CD4-positive, alpha-beta T cell (primary cell): ENCODE data around the gene ACAD10. TPM values are rescaled to one million over a fixed set of nuclear protein-coding genes. Genes with fewer than 3 reads are reported as not detected.

Source experiments
- ATAC-seq: fragments of 200-7000 bp; cut with Tn5 transposase; one replicate; pipeline ENCODE4 v1.10.0; 2022; ENCODE audit warnings: mild to moderate bottlenecking; ENCODE audit not compliant: poor library complexity
- CTCF ChIA-PET: fragments of 350-600 bp; sonication (Branson Sonifier 250); formaldehyde crosslinking; loops from one replicate; lab custom pipeline; 2021; ENCODE audit warnings: antibody characterized with exemption, inconsistent platforms; lab: Charles Lee
- POLR2A ChIA-PET: fragments of 350-600 bp; sonication (Branson Sonifier 250); formaldehyde crosslinking; loops from one replicate; lab custom pipeline; 2021; ENCODE audit warnings: antibody characterized with exemption, inconsistent platforms; lab: Charles Lee
- DNase-seq, 14 experiments: peaks; one replicate each; pipeline ENCODE4 v3.0.0-alpha.2; 2013 to 2020; ENCODE audit warnings: mixed read lengths in 2 of 14
- H3K27ac ChIP-seq, 2 donors: one replicate each; pipeline versions ENCODE4 v1.5.1 to v1.7.0; 2013; ENCODE audit warnings: low read length in 2 of 2, low read depth in 1 of 2, mild to moderate bottlenecking in 1 of 2
- H3K27me3 ChIP-seq, 2 experiments: 1 replicate in 1 of 2; 2 replicates in 1 of 2; pipeline versions ENCODE4 v1.6.1 to v1.7.0; 2013; ENCODE audit warnings: low read length in 2 of 2, control low read depth in 1 of 2, mild to moderate bottlenecking in 1 of 2, moderate library complexity in 1 of 2; ENCODE audit not compliant: insufficient read depth in 2 of 2, control insufficient read depth in 1 of 2
- H3K36me3 ChIP-seq: one replicate; pipeline ENCODE4 v1.6.1; 2013; ENCODE audit warnings: low read length, control low read depth; ENCODE audit not compliant: insufficient read depth
- H3K4me1 ChIP-seq: one replicate; pipeline ENCODE4 v1.6.1; 2013; ENCODE audit warnings: low read length, control low read depth; ENCODE audit not compliant: insufficient read depth
- H3K4me3 ChIP-seq: one replicate; pipeline ENCODE4 v1.5.1; 2013; ENCODE audit warnings: mild to moderate bottlenecking, low read length, moderate library complexity
- H3K9me3 ChIP-seq, 2 experiments: 1 replicate in 1 of 2; 2 replicates in 1 of 2; pipeline versions ENCODE4 v1.6.1 to v1.7.0; 2013; ENCODE audit warnings: low read length in 2 of 2, mild to moderate bottlenecking in 2 of 2, control low read depth in 1 of 2, moderate library complexity in 1 of 2; ENCODE audit not compliant: control insufficient read depth in 1 of 2, insufficient read depth in 1 of 2
- H3K27ac Mint-ChIP-seq: one replicate; pipeline ENCODE4 v1.8.0; 2020; ENCODE audit warnings: mixed read lengths
- H3K27me3 Mint-ChIP-seq: one replicate; pipeline ENCODE4 v1.8.0; 2021; ENCODE audit warnings: mixed read lengths
- H3K36me3 Mint-ChIP-seq: one replicate; pipeline ENCODE4 v1.8.0; 2021; ENCODE audit warnings: low read depth, mixed read lengths
- H3K4me1 Mint-ChIP-seq: one replicate; pipeline ENCODE4 v1.8.0; 2021; ENCODE audit warnings: low read depth, mixed read lengths
- H3K4me3 Mint-ChIP-seq: one replicate; pipeline ENCODE4 v1.8.0; 2020; ENCODE audit warnings: mild to moderate bottlenecking, mixed read lengths
- H3K9me3 Mint-ChIP-seq: one replicate; pipeline ENCODE4 v1.8.0; 2020; ENCODE audit warnings: mixed read lengths
- intact Hi-C, 2 experiments: fragments of 100-400 bp; cut with DNase I in 1 of 2; cut with micrococcal nuclease in 1 of 2; formaldehyde crosslinking; loops; one replicate each; pipeline versions ENCODE4 v1.15.1 to v1.9.0; 2023 to 2025; cut with DNase I, micrococcal nuclease
- total RNA-seq, 174 experiments: library from RNA in 2 of 174; stranded (reverse) in 2 of 174; gene quantifications; one replicate each; pipeline ENCODE4 v1.2.3 and lab custom pipeline; 2021 to 2026
- TF ChIP-seq, protein P1 (sequence below): fragments of 200-600 bp; IDR thresholded peaks from one replicate; pipeline ENCODE4 v1.8.0; 2022; ENCODE audit warnings: antibody characterized with exemption, mild to moderate bottlenecking

The ACAD10 gene
- total RNA-seq, 2 experiments from 2014 or later = 15.8 to 17.4 TPM

DNA sequence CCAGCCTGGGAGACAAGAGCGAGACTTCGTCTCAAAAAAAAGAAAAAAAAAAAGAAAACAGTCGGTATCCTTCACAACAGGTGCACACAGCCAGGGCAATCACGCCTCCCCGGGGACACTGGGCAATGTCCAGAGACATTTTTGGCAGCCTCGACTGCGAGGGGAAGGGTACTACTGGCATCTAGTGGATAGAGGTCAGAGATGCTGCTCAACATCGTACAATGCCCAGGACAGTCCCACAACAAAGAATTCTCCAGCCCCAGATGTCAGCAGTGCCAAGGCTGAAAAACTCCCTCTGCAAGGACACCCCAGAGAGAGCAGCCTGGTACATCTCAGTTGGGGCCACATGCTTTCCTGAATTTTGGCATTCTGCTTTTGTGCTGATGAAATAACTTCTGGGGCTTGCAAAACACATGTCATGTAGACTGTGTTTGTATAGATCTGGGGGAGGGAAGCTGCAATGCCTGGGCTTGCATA, 102.4 kb downstream of the ACAD10 start:
- DNase-seq = peak in 1 of 14 experiments; percentile 9
- no peaks in the 10 kb centered on the region for H3K9me3 ChIP-seq
- H3K4me1 Mint-ChIP-seq = no peaks in the 10 kb centered on the region
- no peaks in the 10 kb centered on the region for H3K27me3 Mint-ChIP-seq
- no peaks in the 10 kb centered on the region for H3K36me3 Mint-ChIP-seq
- ATAC-seq = no peak
- H3K4me1 ChIP-seq = no peaks in the 10 kb centered on the region
- no peaks in the 10 kb centered on the region for H3K27me3 ChIP-seq
- ChIA-PET CTCF (no interaction called here), POLR2A (no interaction called here)
- intact Hi-C loops = no loop called here
- H3K4me3 Mint-ChIP-seq = no peak overlapping the region
- no peaks in the 10 kb centered on the region for H3K36me3 ChIP-seq
- H3K9me3 Mint-ChIP-seq = no peaks in the 10 kb centered on the region
- H3K27ac ChIP-seq = no peak overlapping the region
- no peak overlapping the region for H3K4me3 ChIP-seq
- no peak overlapping the region for H3K27ac Mint-ChIP-seq
- TF ChIP-seq, protein P1, sequence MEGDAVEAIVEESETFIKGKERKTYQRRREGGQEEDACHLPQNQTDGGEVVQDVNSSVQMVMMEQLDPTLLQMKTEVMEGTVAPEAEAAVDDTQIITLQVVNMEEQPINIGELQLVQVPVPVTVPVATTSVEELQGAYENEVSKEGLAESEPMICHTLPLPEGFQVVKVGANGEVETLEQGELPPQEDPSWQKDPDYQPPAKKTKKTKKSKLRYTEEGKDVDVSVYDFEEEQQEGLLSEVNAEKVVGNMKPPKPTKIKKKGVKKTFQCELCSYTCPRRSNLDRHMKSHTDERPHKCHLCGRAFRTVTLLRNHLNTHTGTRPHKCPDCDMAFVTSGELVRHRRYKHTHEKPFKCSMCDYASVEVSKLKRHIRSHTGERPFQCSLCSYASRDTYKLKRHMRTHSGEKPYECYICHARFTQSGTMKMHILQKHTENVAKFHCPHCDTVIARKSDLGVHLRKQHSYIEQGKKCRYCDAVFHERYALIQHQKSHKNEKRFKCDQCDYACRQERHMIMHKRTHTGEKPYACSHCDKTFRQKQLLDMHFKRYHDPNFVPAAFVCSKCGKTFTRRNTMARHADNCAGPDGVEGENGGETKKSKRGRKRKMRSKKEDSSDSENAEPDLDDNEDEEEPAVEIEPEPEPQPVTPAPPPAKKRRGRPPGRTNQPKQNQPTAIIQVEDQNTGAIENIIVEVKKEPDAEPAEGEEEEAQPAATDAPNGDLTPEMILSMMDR = no peak

DNA sequence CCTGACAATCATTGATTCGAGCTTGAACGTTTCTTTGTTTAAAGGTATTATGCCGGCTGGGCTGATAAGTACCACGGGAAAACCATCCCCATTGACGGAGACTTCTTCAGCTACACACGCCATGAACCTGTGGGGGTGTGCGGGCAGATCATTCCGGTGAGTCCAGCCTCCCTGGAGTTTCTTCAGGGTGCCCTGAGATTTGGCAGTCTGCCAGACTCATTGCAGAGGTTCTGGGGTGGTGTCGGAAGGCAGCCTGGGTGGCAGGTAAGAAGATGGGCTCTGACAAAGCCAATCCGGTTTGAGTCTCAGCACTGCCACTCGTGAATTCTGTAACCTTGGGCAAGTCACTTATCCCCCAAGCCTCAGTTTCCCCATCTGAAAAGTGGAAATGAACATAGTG, 103.9 kb downstream of the ACAD10 start:
- ChIA-PET POLR2A (no interaction called here), CTCF (no interaction called here)
- no peak for ATAC-seq
- DNase-seq = no peak
- Mint-ChIP-seq H3K36me3 (no peaks in the 10 kb centered on the region), H3K27me3 (no peaks in the 10 kb centered on the region), H3K9me3 (no peaks in the 10 kb centered on the region), H3K4me3 (no peak overlapping the region), H3K27ac (no peak overlapping the region), H3K4me1 (no peaks in the 10 kb centered on the region)
- Histone ChIP-seq H3K27ac (no peak overlapping the region), H3K4me3 (no peak overlapping the region), H3K9me3 (no peaks in the 10 kb centered on the region), H3K36me3 (no peaks in the 10 kb centered on the region), H3K4me1 (no peaks in the 10 kb centered on the region), H3K27me3 (no peaks in the 10 kb centered on the region)
- intact Hi-C loops = no loop called here
- TF ChIP-seq, protein P1 = no peak

DNA sequence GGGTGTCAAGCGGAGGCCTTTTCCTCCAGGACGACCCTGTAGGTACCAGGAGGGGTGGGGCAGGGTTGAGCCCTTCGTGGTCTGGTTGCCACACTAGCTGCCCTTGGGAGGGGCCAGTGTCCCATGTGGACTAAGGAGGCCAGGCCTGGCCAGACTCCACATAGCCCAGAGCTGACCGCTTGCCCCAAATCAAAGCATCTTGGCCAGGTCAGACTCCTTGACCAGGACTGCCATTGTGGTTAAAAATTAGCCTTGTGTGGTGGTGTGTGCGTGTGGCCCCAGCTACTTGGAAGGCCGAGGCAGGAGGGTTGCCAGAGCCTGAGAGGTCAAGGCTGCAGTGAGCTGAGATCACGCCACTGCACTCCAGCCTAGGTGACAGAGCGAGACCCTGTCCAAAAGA, 105.7 kb downstream of the ACAD10 start:
- intact Hi-C loops = no loop called here
- no peak overlapping the region for H3K4me3 Mint-ChIP-seq
- Histone ChIP-seq H3K27ac (no peak overlapping the region), H3K4me1 (no peaks in the 10 kb centered on the region), H3K9me3 (no peaks in the 10 kb centered on the region), H3K36me3 (no peaks in the 10 kb centered on the region), H3K27me3 (no peaks in the 10 kb centered on the region), H3K4me3 (no peak overlapping the region)
- POLR2A ChIA-PET = interaction anchor here (0.5 kb wide), 1 partner anchor 20 kb away, joined by 3 read pairs; no protein-coding TSS in a partner anchor
- no peak for DNase-seq
- H3K27me3 Mint-ChIP-seq = no peaks in the 10 kb centered on the region
- CTCF ChIA-PET = no interaction called here
- no peak for ATAC-seq
- H3K27ac Mint-ChIP-seq = no peak overlapping the region
- no peaks in the 10 kb centered on the region for H3K4me1 Mint-ChIP-seq
- no peaks in the 10 kb centered on the region for H3K9me3 Mint-ChIP-seq
- H3K36me3 Mint-ChIP-seq = no peaks in the 10 kb centered on the region
- TF ChIP-seq, protein P1 = no peak
